ENCODE data around the gene GSTT2B. TPM values are rescaled to one million over a fixed set of nuclear protein-coding genes. Genes with fewer than 3 reads are reported as not detected.

The GSTT2B gene
- total RNA-seq, 1 experiment from 2014 or later, result 6.5 TPM

DNA sequence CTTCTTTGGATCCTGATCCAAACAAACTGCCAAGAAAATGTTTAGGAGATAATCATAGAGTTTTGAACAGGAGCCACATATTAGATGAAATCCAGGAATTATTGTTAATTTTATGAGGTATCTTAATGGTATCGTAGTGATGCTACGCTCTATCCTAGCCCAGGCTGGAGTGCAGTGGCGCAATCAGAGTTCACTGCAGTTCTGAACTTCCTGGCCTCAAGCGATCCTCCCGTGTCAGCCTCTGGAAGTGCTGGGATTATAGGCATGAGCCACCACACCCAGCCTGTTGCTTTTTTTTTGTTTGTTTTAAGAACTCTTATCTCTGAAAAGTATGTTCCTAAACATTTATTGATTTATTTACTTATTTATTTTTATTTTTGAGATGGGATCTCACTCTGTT is 41.9 kb upstream of the GSTT2B start:
- Histone ChIP-seq H3K27me3 (ENCODE audit: control insufficient read depth, insufficient read depth, low read length) (no peaks in the 10 kb centered on the region), H3K4me3 (ENCODE audit: low read depth in 2 of 2, low read length in 2 of 2) (no peak overlapping the region), H3K4me1 (ENCODE audit: control insufficient read depth, insufficient read depth, low read length) (no peaks in the 10 kb centered on the region), H3K9me3 (ENCODE audit: control insufficient read depth, insufficient read depth, low read depth, low read length) (no peaks in the 10 kb centered on the region), H3K36me3 (ENCODE audit: control insufficient read depth, insufficient read depth, low read length) (no peaks in the 10 kb centered on the region), H3K27ac (ENCODE audit: low read length) (no peak overlapping the region)
- ChIA-PET CTCF (no interaction called here), POLR2A (no interaction called here)
- in situ Hi-C loops (cut with HindIII; ENCODE audit: low pct_unique_long_range_greater_than_20kb, low sequenced_read_pairs), result no loop called here
- BruUV-seq (replicated peaks), result no TSS peak
- TF ChIP-seq POLR2AphosphoS5 (IDR thresholded peaks at IDR 0.05; ENCODE audit: low read depth, low read length) (no peak), SIN3A (IDR thresholded peaks at IDR 0.05; ENCODE audit: borderline replicate concordance, insufficient read depth, low read depth, low read length) (no peak), TCF7L2 (IDR thresholded peaks at IDR 0.05; ENCODE audit: low read depth, low read length) (no peak)
- TF ChIP-seq, protein P1, sequence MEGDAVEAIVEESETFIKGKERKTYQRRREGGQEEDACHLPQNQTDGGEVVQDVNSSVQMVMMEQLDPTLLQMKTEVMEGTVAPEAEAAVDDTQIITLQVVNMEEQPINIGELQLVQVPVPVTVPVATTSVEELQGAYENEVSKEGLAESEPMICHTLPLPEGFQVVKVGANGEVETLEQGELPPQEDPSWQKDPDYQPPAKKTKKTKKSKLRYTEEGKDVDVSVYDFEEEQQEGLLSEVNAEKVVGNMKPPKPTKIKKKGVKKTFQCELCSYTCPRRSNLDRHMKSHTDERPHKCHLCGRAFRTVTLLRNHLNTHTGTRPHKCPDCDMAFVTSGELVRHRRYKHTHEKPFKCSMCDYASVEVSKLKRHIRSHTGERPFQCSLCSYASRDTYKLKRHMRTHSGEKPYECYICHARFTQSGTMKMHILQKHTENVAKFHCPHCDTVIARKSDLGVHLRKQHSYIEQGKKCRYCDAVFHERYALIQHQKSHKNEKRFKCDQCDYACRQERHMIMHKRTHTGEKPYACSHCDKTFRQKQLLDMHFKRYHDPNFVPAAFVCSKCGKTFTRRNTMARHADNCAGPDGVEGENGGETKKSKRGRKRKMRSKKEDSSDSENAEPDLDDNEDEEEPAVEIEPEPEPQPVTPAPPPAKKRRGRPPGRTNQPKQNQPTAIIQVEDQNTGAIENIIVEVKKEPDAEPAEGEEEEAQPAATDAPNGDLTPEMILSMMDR (IDR thresholded peaks at IDR 0.05), result no peak
- TF ChIP-seq, protein P2, sequence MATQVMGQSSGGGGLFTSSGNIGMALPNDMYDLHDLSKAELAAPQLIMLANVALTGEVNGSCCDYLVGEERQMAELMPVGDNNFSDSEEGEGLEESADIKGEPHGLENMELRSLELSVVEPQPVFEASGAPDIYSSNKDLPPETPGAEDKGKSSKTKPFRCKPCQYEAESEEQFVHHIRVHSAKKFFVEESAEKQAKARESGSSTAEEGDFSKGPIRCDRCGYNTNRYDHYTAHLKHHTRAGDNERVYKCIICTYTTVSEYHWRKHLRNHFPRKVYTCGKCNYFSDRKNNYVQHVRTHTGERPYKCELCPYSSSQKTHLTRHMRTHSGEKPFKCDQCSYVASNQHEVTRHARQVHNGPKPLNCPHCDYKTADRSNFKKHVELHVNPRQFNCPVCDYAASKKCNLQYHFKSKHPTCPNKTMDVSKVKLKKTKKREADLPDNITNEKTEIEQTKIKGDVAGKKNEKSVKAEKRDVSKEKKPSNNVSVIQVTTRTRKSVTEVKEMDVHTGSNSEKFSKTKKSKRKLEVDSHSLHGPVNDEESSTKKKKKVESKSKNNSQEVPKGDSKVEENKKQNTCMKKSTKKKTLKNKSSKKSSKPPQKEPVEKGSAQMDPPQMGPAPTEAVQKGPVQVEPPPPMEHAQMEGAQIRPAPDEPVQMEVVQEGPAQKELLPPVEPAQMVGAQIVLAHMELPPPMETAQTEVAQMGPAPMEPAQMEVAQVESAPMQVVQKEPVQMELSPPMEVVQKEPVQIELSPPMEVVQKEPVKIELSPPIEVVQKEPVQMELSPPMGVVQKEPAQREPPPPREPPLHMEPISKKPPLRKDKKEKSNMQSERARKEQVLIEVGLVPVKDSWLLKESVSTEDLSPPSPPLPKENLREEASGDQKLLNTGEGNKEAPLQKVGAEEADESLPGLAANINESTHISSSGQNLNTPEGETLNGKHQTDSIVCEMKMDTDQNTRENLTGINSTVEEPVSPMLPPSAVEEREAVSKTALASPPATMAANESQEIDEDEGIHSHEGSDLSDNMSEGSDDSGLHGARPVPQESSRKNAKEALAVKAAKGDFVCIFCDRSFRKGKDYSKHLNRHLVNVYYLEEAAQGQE (IDR thresholded peaks at IDR 0.05; ENCODE audit: insufficient read depth in 1 of 2, low read depth in 2 of 2, low read length in 1 of 2), result no peak
- ATAC-seq, result no peak
- intact Hi-C loops (cut with micrococcal nuclease; ENCODE audit: unreplicated experiment), result no loop called here
- DNase-seq (ENCODE audit: low read depth, low spot score), result no peak

DNA sequence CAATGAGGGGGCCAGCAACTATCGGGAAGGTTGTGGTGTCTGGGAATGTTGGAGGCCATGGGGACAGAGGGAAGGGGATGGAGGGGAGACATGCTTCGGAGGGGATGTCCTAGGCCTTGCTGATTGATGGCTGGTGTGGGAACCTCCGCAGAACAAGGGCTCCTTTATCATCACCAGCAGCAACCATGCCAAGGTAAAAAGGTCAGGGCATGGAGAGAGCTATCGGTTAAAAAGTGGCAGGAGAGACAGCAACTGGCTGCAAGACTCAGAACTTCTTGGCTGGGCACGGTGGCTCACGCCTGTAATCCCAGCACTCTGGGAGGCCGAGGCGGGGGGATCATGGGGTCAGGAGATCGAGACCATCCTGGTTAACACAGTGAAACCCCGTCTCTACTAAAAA is 41.3 kb upstream of the GSTT2B start:
- intact Hi-C loops (cut with micrococcal nuclease; ENCODE audit: unreplicated experiment) (no loop called here), in situ Hi-C loops (cut with HindIII; ENCODE audit: low pct_unique_long_range_greater_than_20kb, low sequenced_read_pairs) (no loop called here)
- Histone ChIP-seq H3K36me3 (ENCODE audit: control insufficient read depth, insufficient read depth, low read length) (no peaks in the 10 kb centered on the region), H3K4me3 (ENCODE audit: low read depth in 2 of 2, low read length in 2 of 2) (no peak overlapping the region), H3K9me3 (ENCODE audit: control insufficient read depth, insufficient read depth, low read depth, low read length) (no peaks in the 10 kb centered on the region), H3K27me3 (ENCODE audit: control insufficient read depth, insufficient read depth, low read length) (no peaks in the 10 kb centered on the region), H3K4me1 (ENCODE audit: control insufficient read depth, insufficient read depth, low read length) (no peaks in the 10 kb centered on the region), H3K27ac (ENCODE audit: low read length) (no peak overlapping the region)
- CTCF ChIA-PET, result no interaction called here
- POLR2A ChIA-PET, result no interaction called here
- ATAC-seq (no peak), DNase-seq (ENCODE audit: low read depth, low spot score) (no peak)
- no TSS peak for BruUV-seq (replicated peaks)
- TF ChIP-seq, protein P2 (IDR thresholded peaks at IDR 0.05; ENCODE audit: insufficient read depth in 1 of 2, low read depth in 2 of 2, low read length in 1 of 2), result no peak
- TF ChIP-seq TCF7L2 (IDR thresholded peaks at IDR 0.05; ENCODE audit: low read depth, low read length), result no peak
- TF ChIP-seq SIN3A (IDR thresholded peaks at IDR 0.05; ENCODE audit: borderline replicate concordance, insufficient read depth, low read depth, low read length), result no peak
- TF ChIP-seq, protein P1 (IDR thresholded peaks at IDR 0.05), result no peak
- no peak for TF ChIP-seq POLR2AphosphoS5 (IDR thresholded peaks at IDR 0.05; ENCODE audit: low read depth, low read length)

All from Panc1 (cell line).